HG03095 (cell line): ENCODE results near the gene SASH3.
A peak's percentile ranks its signal among the peaks of the same experiment; 100 is the strongest.

ENCODE experiments used
- ATAC-seq: cut with Tn5 transposase; IDR thresholded peaks from one replicate; pipeline ENCODE4 v1.9.1; 2021; ENCODE audit warnings: moderate library complexity; ENCODE audit not compliant: unreplicated experiment

Gene SASH3

DNA sequence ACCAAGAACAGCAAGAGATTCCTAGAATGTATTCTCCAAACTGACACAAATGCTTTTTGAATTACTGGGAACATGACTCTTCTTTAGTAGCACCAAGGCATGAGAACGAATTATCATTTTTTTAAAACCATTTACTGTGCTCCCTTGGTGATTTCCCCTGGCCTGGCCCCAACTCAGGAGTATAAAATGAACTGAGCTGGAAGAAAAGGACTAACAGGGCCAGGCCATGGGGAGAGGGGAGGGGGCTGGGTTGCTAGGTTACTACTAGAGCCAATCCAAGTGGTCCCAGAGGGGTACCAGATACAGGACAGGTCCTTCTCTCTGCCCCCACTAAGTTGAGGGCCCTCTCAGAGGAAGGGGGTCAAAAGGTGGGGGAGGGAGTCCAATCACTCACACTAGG lies 23.1 kb downstream of the SASH3 start:
- ATAC-seq, result no peak

DNA sequence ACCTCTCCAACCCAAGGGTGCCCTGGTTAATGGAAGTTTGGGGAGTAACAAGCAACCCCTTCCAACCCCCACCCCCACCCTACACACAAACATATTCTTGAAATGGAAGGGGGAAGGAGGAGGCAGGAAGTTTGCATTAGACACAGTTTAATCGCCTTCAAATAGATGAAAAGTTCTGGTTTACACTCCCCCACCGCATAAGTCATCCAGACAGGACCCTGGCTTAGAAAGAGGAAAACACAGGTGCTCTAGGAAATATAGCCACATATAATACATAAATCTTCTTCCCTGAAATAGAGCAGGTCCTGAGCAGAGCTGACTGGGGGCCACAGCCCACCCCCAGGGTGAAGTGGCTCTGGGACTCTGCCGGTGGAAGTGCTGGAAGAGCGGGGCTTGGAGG lies 25.1 kb downstream of the SASH3 start:
- ATAC-seq, result no peak

DNA sequence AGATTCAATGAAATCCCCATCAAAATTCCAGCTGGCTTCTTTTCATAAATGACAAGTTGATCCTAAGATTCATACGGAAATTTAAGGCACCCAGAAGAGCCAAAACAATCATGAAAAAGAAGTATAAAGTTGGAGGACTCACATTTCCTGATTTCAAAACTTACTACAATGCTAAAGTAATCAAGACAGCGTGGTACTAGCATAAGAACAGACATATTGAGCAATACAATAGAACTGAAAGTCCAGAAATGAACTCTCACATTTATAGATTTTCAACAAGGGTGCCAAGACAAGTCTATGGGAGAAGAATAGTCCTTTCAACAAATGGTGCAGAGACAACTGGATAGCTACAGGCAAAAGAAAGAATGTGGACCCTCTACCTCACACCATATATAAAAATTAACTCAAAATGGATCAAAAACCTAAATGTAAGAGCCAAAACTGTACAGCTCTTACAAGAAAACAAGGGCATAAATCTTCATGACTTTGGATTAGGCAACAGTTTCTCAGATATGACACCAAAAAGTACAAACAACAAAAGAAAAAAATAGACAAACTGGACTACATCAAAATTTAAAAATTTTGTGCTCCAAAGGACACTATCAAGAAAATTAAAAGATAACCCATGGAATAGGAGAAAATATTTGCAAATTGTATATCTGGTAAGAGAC lies 28.5 kb downstream of the SASH3 start:
- no peak for ATAC-seq

GRCh38 chrX:129808829-129809796 lies 29.4 kb downstream of the SASH3 start:
- no peak for ATAC-seq

DNA sequence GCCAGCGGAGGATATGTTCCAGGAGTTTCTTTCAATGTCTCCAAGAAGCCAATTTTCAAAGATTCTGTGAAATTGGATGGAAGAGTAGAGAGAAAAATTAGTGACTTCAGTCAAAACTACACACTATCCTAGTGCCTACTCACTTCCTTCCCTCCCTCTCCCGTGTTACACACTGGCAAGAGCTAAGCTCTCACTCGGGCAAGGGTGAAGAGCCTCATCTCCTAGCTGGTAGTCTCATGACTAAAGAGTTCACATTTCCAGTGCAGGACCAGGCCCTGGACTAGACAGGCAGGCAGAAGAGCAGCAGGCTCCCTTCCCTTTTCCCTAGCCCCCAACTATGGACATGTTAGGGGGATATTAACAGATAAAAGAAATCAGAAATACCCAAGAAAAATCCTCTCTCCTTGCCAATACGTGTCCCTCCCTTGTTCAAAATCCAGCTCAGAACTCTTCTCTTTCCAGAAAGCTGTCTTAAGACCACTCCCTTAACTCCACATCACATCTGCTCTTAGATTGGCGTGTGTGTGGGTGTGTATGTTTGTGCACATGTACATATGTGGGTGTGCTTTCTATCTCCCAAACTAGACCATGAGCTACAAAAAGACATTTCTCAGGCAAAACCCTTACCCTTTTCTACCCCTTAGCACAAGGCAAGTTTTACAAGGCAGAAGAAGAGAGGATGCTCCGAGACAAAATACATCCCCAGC lies 34.1 kb downstream of the SASH3 start:
- no peak for ATAC-seq

DNA sequence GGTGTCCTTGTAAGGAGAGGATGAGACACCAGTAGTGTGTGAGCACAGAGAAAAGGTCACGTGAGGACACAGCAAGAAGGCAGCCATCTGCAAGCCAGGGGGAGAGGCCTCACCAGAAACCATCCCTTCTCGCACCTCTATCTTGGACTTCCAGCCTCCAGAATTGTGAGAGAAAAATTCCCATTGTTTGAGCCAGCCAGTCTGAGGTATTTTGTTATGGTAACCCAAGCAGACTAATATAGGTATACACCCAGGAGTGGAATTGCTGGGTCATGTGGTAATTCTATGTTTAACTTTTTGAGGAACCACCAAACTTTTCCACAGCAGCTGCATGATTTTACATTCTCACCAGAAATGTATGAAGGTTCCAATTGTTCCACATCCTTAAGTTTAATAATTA lies 38.4 kb downstream of the SASH3 start:
- no peak for ATAC-seq

GRCh38 chrX:129823115-129823514 lies 43.4 kb downstream of the SASH3 start:
- ATAC-seq, result no peak

- ATAC-seq, result no peak
Measured at GRCh38 chrX:129823522-129823921, 43.8 kb downstream of the SASH3 start.

GRCh38 chrX:129824620-129825019 lies 44.9 kb downstream of the SASH3 start:
- no peak for ATAC-seq

GRCh38 chrX:129825746-129826505 lies 46.2 kb downstream of the SASH3 start:
- no peak for ATAC-seq

- ATAC-seq, result no peak
Measured at GRCh38 chrX:129830494-129830893, 50.7 kb downstream of the SASH3 start.

DNA sequence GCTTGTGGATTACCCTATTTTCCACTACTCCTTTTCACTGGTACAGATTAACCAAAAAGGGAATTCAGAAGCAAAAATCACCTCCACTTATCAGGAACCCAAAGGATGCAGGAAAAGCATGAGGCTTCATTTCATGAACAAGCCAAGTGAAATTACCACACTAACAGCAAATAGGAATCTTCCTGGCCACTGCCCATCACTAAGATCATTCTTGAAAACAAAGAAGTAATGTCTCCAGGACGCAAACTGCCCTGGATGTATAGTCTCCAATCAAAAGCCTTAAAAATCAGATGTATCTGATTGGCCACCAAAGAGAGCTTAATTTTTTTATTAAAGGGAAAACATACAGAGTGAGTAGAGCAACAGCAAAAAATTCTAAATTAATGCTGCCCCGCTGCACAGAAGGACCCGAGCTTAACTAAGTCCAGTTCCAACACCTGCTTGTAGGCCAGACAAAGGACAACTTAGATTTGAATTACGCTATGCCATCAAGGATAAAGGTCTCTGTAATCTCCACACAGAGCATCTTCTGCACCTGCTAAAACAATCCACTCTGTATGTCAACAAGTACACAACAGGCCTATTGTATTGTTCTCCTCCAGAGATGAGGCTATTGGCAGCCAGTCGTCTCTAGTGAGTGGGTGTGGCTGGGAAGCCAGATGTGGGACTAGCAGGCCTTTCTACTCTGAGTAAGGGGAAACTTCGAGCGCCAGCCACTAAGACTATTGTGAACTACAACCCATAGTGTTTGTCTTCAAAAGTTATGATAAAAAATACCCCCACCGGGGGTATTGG lies 51.5 kb downstream of the SASH3 start:
- no peak for ATAC-seq

DNA sequence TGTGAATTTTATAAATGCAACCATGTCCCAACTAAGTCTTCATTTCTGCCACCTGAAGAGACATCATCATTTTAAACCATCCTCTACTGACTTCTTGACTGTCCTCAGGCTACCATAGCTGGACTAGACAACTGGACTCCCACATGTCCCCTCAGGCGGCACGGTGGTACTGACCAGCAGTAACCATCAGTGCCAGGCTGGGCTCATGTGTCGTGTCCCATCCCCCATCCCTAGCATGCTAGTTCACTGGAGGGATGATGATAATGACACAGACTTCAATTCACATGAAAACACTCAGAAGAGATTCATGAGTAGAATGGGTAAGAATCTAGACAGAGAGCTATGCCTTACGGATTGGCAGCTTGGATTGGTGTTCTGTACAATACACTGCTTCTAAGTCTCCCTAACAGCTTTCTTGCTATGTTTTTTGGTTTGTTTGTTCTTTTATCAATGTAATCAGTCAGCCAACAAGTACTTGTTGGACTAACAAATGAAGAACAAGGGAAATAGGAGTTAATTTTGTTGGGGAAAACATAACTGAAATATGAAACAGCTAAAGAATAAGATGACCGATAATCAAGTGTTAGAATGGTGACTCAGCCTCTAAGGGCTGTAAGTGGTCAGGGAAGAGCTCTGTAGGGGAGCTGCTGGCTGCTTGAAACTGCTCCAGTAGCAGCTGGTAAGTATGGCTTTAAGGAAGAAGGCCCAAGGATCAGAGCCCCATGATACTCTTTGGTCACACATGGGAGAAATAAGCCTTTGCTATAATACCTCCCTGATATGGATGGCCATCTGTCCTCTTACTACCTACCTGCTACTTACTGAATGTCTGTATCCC lies 53.6 kb downstream of the SASH3 start:
- no peak for ATAC-seq

- no peak for ATAC-seq
Measured at GRCh38 chrX:129836827-129837226, 57.1 kb downstream of the SASH3 start.

DNA sequence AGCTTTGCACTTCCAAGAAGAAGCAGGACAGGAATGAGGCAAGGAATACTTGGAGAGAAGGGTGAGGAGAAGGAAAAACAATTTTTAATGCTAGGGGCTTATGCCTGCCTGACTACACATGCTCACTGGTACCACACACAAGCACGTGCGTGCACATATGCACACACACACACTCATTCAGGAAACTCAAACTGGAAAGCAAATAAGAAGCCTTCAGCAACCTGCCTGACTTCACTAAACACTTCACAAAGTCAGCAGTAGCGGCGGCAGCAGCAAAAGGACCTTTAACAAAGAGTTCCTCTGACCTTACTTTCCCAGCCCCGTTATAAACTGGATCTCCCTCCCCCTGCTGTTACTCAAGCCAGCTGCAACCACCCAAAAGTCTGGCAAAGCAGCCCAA lies 60.6 kb downstream of the SASH3 start:
- ATAC-seq, result no peak

DNA sequence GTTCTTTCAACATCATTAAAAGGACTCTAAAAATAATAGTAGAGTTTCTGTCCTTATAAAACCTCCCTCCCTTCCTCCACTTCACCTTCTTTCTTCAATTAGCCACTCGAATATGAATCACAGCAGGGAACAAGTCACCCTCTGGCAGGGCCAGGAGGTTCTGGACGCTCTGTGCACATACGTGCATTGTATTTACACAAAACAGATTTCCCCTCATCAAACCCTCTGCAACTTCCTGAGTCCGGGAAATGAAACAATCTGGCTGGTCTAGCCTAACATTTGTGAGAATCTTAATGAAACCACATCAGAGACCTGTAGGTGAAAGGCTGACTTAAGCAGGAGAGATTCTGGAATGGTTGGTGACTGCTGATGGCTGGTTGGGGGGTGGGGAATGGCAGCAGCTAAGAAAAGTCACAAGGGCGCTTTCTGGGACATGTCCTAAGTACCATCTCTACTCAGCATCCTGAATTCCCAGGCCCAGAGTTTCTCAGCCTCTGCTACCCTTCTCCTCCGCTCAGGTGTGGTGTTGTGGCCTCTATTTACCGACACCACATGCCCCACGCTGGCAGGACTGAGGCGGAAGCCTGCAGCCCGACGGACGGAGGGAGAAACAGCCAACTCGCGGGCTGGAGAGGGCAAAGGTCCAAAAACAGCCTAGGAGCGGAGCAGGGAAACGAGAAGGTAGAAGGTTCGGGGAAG lies 62.9 kb downstream of the SASH3 start:
- no peak for ATAC-seq

DNA sequence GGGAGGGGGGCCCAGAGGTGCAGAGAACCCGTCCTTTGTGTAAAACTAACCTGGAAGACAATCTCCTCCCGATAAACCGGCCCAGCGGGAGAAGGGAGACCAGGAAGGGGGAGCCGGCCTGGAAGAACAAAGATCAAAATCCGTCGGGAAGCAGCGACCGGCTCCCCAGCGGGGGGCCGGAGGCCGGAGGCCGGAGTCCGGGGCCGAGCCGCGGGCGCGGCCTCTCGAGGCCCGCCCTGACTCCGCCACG lies 63.4 kb downstream of the SASH3 start:
- no peak for ATAC-seq

- ATAC-seq, result peak; percentile 96
Measured at GRCh38 chrX:129843459-129844306, 63.9 kb downstream of the SASH3 start, which contains the start of gene ZDHHC9. Gene ZDHHC9 (minus strand): TSS chrX:129843886. CDS start chrX:129841945, 1,941 bp downstream.
